Caco-2 (cell line): ENCODE measurements around the gene ZNG1C. TPM values are rescaled to one million over a fixed set of nuclear protein-coding genes. Genes with fewer than 3 reads are reported as not detected.
"Not testable (repeated sequence)": the region's sequence is repeated elsewhere in the genome, so short reads cannot be mapped to it uniquely, and the experiment has no call there.

ENCODE experiments used
- Bru-seq: library from RNA; stranded (reverse); fragments of 400-500 nt; gene quantifications from one replicate; lab custom pipeline; 2021; lab: Mats Ljungman, UMichigan
- BruChase-seq, 2 experiments: library from RNA; stranded (reverse); fragments of 400-500 nt; gene quantifications; one replicate each; lab custom pipeline; 2021; lab: Mats Ljungman, UMichigan
- BruUV-seq: library from RNA; stranded (reverse); fragments of 400-500 nt; replicated peaks from 2 replicates; lab custom pipeline; 2021; lab: Mats Ljungman, UMichigan
- CTCF ChIA-PET: fragments of 300-600 bp; sonication (Branson Sonifier 250); formaldehyde crosslinking; loops from one replicate; lab custom pipeline; 2022; ENCODE audit warnings: antibody characterized with exemption; lab: Charles Lee
- POLR2A ChIA-PET: fragments of 300-600 bp; sonication (Branson Sonifier 250); formaldehyde crosslinking; loops from one replicate; lab custom pipeline; 2022; ENCODE audit warnings: antibody characterized with exemption; lab: Charles Lee
- DNase-seq, 2 experiments: peaks; one replicate each; pipeline versions ENCODE4 v3.0.0 to v3.0.0-alpha.2; 2020 to 2022
- H3K27me3 ChIP-seq: replicated peaks from 2 replicates; pipeline ENCODE4 v1.6.0; 2011; ENCODE audit warnings: low read length; ENCODE audit not compliant: control insufficient read depth, insufficient read depth
- H3K36me3 ChIP-seq: 2 replicates; pipeline ENCODE4 v1.5.1; 2011; ENCODE audit warnings: low read length; ENCODE audit not compliant: control insufficient read depth, insufficient read depth
- H3K4me1 ChIP-seq: fragments of 250-450 bp; sonication (Bioruptor Pico); 2 replicates; pipeline ENCODE4 v1.5.1; 2020; ENCODE audit warnings: mild to moderate bottlenecking
- H3K4me3 ChIP-seq: 2 replicates; pipeline ENCODE4 v1.5.1; 2011; ENCODE audit warnings: low read depth, mild to moderate bottlenecking, control low read depth, low read length
- H3K9me3 ChIP-seq: fragments of 250-450 bp; sonication (Bioruptor Pico); 2 replicates; pipeline ENCODE4 v1.5.1; 2020; ENCODE audit warnings: mild to moderate bottlenecking, moderate library complexity
- H3K27ac Mint-ChIP-seq: one replicate; pipeline ENCODE4 v1.8.0; 2022; ENCODE audit warnings: mixed read lengths; ENCODE audit not compliant: unreplicated experiment
- H3K27me3 Mint-ChIP-seq: one replicate; pipeline ENCODE4 v1.8.0; 2022; ENCODE audit warnings: mixed read lengths; ENCODE audit not compliant: insufficient read depth, unreplicated experiment
- H3K36me3 Mint-ChIP-seq: one replicate; pipeline ENCODE4 v1.8.0; 2022; ENCODE audit warnings: mild to moderate bottlenecking, mixed read lengths; ENCODE audit not compliant: insufficient read depth, unreplicated experiment
- H3K4me1 Mint-ChIP-seq: one replicate; pipeline ENCODE4 v1.8.0; 2022; ENCODE audit warnings: low read depth, mixed read lengths; ENCODE audit not compliant: unreplicated experiment
- H3K4me3 Mint-ChIP-seq: one replicate; pipeline ENCODE4 v1.8.0; 2022; ENCODE audit warnings: mild to moderate bottlenecking, moderate library complexity, mixed read lengths; ENCODE audit not compliant: unreplicated experiment
- H3K9me3 Mint-ChIP-seq: one replicate; pipeline ENCODE4 v1.8.0; 2022; ENCODE audit warnings: mixed read lengths; ENCODE audit not compliant: unreplicated experiment
- intact Hi-C: fragments of 100-400 bp; cut with micrococcal nuclease; formaldehyde crosslinking; loops from one replicate; pipeline ENCODE4 v1.10.0; 2022; ENCODE audit not compliant: unreplicated experiment
- long read RNA-seq: library from polyadenylated mRNA; stranded (forward); transcript quantifications from one replicate; pipeline ENCODE4 v2.0.0, GENCODE V29; 2022
- total RNA-seq: library from RNA; stranded (reverse); gene quantifications from 2 replicates; pipeline ENCODE4 v1.2.3, GENCODE V29; 2022

The ZNG1C gene
- total RNA-seq (24.8 and 29.3 TPM in 2 replicates), Bru-seq, nascent RNA (percentile 54 among the genes with signal in this experiment), BruChase-seq, experiment 1, labeled RNA remaining after a 2-hour chase (percentile 56 among the genes with signal in this experiment), BruChase-seq, experiment 2, labeled RNA remaining after a 6-hour chase (percentile 51 among the genes with signal in this experiment)
- long read RNA-seq, transcript CBWD3-206 (3 exons, 1,736 nt), result major isoform, 19 of 38 reads
- long read RNA-seq, partial matches to known transcripts, result 3 of 38 reads
- long read RNA-seq, other reads (novel, unspliced or antisense), result 16 of 38 reads

DNA sequence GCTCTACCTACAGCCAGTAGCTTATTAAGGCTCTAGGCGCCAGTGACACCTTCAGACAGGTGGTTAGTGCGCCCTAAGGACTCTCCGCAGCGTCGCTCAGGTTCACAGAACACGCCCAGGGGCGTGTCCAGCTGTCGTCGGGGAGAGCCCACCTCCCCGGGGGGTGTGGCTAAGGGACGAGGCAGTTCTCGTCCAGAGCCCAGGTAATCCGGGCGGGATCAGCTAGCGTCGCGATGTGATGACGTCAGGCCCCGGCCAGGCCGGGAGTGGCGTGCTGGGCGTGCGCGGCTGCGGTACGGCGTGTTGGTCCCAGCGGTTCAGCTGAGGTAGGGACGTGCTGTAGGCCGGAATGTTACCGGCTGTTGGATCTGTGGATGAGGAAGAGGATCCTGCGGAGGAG lies at the start of gene ZNG1C:
Gene ZNG1C, plus strand, starts transcription at position 301 of the 400 bp plus-strand sequence. Its CDS starts 49 bp downstream, at position 350.
- H3K4me1 ChIP-seq, H3K9me3 Mint-ChIP-seq, H3K4me3 ChIP-seq, H3K27me3 ChIP-seq, H3K9me3 ChIP-seq, H3K4me3 Mint-ChIP-seq, H3K36me3 ChIP-seq, H3K27me3 Mint-ChIP-seq, POLR2A ChIA-PET, H3K27ac Mint-ChIP-seq, intact Hi-C loops, H3K36me3 Mint-ChIP-seq, CTCF ChIA-PET, DNase-seq, BruUV-seq, H3K4me1 Mint-ChIP-seq: not testable (repeated sequence)

DNA sequence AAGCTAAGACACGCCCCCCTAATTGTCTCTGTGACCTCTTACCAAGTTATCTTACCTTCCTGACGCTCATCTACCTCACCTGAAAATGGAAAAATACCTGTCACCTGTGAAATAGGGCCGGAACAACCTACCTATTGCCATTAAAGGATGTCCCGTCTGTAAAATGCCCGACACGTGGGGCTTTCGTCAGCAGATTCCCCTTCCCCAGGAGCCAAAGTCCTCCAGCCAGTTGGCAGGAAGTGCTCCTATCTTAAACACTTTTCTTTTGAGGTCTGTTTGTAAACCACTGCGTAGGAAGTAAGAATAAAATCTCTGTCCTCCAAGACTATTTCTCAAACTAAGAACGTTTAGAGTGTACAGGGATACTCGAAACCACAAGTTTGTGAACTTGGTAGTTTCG lies 654 bp downstream of the ZNG1C start:
- H3K36me3 ChIP-seq, DNase-seq, H3K27me3 Mint-ChIP-seq, H3K4me1 Mint-ChIP-seq, H3K4me1 ChIP-seq, intact Hi-C loops, CTCF ChIA-PET, H3K27ac Mint-ChIP-seq, BruUV-seq, H3K27me3 ChIP-seq, POLR2A ChIA-PET, H3K9me3 Mint-ChIP-seq, H3K36me3 Mint-ChIP-seq, H3K4me3 Mint-ChIP-seq, H3K9me3 ChIP-seq, H3K4me3 ChIP-seq: not testable (repeated sequence)

DNA sequence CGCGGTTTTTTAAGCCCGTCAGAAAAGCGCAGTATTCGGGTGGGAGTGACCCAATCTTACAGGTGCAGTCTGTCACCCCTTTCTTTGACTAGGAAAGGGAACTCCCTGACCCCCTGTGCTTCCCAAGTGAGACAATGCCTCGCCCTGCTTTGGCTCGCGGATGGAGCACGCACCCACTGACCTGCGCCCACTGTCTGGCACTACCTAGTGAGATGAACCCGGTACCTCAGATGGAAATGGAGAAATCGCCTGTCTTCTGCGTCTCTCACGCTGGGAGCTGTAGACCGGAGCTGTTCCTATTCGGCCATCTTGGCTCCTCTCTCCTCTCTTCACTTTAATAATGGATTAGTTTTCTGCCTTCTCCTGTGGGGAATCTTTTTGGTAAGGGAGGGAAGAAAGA lies 39.3 kb downstream of the ZNG1C start:
- BruUV-seq, H3K27me3 ChIP-seq, H3K27me3 Mint-ChIP-seq, DNase-seq, H3K36me3 ChIP-seq, H3K4me1 ChIP-seq, intact Hi-C loops, CTCF ChIA-PET, H3K9me3 Mint-ChIP-seq, H3K4me3 Mint-ChIP-seq, H3K4me3 ChIP-seq, H3K4me1 Mint-ChIP-seq, H3K36me3 Mint-ChIP-seq, H3K27ac Mint-ChIP-seq, POLR2A ChIA-PET, H3K9me3 ChIP-seq: not testable (repeated sequence)

DNA sequence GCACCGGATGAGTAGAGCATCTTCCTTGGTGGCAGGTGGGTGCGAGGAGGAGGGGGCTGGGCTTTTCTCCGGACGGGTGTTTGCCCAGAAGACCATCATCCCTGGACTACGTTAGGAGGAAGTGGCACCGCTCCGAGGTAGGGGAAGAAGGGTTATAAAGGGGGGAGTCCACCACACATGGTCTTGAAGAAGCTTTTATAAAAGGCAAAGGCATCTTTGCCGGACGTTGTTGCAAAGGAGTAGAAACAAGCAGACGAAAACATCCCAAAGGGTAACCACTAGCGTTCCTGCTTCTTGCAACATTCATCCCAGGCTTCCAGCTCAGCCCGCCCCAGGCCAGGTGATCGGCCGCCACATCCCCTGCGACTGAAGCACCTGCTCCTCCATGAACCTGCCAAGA lies 60.8 kb downstream of the ZNG1C start, which contains the start of gene FOXD4L3:
Gene FOXD4L3, plus strand, starts transcription at position 301 of the 400 bp plus-strand sequence. Its CDS starts 85 bp downstream, at position 386.
- H3K9me3 Mint-ChIP-seq, BruUV-seq, H3K4me3 ChIP-seq, H3K9me3 ChIP-seq, intact Hi-C loops, H3K27me3 Mint-ChIP-seq, POLR2A ChIA-PET, H3K27me3 ChIP-seq, H3K36me3 ChIP-seq, H3K27ac Mint-ChIP-seq, CTCF ChIA-PET, H3K36me3 Mint-ChIP-seq, DNase-seq, H3K4me1 Mint-ChIP-seq, H3K4me1 ChIP-seq, H3K4me3 Mint-ChIP-seq: not testable (repeated sequence)

DNA sequence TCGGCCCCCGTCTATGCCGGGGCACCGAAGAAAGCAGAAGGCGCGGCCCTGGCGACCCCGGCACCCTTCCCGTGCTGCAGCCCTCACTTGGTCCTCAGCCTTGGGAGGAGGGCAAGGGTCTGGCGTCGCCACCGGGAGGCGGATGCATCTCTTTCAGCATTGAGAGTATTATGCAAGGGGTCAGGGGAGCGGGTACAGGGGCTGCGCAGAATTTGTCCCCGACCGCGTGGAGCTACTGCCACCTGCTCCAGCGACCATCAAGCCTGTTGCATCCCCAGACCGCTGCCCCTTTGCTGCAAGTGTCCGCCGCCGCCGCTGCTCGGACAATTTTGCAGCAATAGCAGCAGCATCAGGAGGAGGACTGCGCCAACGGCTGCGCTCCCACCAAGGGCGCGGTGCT lies 62.0 kb downstream of the ZNG1C start:
- H3K27ac Mint-ChIP-seq, intact Hi-C loops, H3K27me3 ChIP-seq, H3K9me3 ChIP-seq, POLR2A ChIA-PET, H3K36me3 Mint-ChIP-seq, H3K4me1 Mint-ChIP-seq, H3K9me3 Mint-ChIP-seq, H3K4me3 Mint-ChIP-seq, BruUV-seq, H3K27me3 Mint-ChIP-seq, H3K4me3 ChIP-seq, CTCF ChIA-PET, H3K36me3 ChIP-seq, H3K4me1 ChIP-seq, DNase-seq: not testable (repeated sequence)

DNA sequence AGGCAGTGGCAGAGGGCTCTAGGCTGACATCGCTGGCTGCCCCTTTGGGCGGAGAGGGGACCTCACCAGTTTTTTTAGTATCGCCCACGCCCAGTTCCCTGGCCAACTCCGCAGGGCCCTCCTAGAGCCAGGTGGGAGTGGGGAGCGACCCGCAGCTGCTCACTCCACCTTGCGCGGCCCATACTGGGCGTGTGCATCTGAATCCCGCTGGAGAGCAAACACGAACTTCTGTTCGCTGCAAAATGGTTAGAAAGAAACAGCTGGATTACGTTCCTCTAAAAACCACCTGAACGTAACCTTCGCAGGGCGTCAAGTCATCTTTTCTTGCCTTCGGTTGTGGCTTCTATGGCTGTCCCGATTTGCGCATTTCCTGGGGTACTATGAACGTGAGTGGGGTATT lies 62.4 kb downstream of the ZNG1C start:
- H3K9me3 ChIP-seq, CTCF ChIA-PET, H3K4me1 ChIP-seq, H3K27ac Mint-ChIP-seq, H3K4me3 Mint-ChIP-seq, DNase-seq, H3K27me3 Mint-ChIP-seq, POLR2A ChIA-PET, H3K9me3 Mint-ChIP-seq, H3K27me3 ChIP-seq, H3K4me1 Mint-ChIP-seq, H3K4me3 ChIP-seq, H3K36me3 Mint-ChIP-seq, BruUV-seq, H3K36me3 ChIP-seq, intact Hi-C loops: not testable (repeated sequence)

DNA sequence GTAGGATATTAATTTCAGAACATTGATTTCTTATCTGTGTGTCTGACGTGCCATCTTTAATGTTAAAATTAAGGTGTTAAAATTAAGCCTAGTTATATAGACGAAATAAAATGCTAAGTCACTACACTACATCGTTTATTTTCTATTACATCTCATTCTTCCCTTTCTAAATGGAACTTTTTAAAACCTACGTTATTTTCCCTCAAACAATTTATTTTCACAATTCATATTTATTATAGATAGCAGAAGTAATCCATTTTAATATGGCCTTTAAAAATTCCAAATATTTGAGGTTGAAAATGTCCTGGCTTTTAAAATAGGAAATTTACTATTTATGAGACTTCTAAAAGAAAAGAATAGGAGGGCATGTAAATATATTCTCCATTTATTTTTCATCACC lies 63.0 kb downstream of the ZNG1C start:
- H3K36me3 ChIP-seq, CTCF ChIA-PET, H3K27me3 Mint-ChIP-seq, H3K4me3 ChIP-seq, H3K9me3 Mint-ChIP-seq, POLR2A ChIA-PET, H3K27ac Mint-ChIP-seq, H3K27me3 ChIP-seq, H3K4me3 Mint-ChIP-seq, BruUV-seq, H3K9me3 ChIP-seq, H3K4me1 Mint-ChIP-seq, H3K4me1 ChIP-seq, intact Hi-C loops, DNase-seq, H3K36me3 Mint-ChIP-seq: not testable (repeated sequence)
